HG02943 (cell line): ENCODE data around the gene CDC42BPA.
"Not testable (repeated sequence)": the region's sequence is repeated elsewhere in the genome, so short reads cannot be mapped to it uniquely, and the experiment has no call there.

ENCODE experiments used
- ATAC-seq: cut with Tn5 transposase; IDR thresholded peaks from one replicate; pipeline ENCODE4 v1.9.1; 2021; ENCODE audit warnings: mild to moderate bottlenecking, low read depth, moderate library complexity; ENCODE audit not compliant: unreplicated experiment

CDC42BPA gene, protein sequence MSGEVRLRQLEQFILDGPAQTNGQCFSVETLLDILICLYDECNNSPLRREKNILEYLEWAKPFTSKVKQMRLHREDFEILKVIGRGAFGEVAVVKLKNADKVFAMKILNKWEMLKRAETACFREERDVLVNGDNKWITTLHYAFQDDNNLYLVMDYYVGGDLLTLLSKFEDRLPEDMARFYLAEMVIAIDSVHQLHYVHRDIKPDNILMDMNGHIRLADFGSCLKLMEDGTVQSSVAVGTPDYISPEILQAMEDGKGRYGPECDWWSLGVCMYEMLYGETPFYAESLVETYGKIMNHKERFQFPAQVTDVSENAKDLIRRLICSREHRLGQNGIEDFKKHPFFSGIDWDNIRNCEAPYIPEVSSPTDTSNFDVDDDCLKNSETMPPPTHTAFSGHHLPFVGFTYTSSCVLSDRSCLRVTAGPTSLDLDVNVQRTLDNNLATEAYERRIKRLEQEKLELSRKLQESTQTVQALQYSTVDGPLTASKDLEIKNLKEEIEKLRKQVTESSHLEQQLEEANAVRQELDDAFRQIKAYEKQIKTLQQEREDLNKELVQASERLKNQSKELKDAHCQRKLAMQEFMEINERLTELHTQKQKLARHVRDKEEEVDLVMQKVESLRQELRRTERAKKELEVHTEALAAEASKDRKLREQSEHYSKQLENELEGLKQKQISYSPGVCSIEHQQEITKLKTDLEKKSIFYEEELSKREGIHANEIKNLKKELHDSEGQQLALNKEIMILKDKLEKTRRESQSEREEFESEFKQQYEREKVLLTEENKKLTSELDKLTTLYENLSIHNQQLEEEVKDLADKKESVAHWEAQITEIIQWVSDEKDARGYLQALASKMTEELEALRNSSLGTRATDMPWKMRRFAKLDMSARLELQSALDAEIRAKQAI (N-terminal part only)

DNA sequence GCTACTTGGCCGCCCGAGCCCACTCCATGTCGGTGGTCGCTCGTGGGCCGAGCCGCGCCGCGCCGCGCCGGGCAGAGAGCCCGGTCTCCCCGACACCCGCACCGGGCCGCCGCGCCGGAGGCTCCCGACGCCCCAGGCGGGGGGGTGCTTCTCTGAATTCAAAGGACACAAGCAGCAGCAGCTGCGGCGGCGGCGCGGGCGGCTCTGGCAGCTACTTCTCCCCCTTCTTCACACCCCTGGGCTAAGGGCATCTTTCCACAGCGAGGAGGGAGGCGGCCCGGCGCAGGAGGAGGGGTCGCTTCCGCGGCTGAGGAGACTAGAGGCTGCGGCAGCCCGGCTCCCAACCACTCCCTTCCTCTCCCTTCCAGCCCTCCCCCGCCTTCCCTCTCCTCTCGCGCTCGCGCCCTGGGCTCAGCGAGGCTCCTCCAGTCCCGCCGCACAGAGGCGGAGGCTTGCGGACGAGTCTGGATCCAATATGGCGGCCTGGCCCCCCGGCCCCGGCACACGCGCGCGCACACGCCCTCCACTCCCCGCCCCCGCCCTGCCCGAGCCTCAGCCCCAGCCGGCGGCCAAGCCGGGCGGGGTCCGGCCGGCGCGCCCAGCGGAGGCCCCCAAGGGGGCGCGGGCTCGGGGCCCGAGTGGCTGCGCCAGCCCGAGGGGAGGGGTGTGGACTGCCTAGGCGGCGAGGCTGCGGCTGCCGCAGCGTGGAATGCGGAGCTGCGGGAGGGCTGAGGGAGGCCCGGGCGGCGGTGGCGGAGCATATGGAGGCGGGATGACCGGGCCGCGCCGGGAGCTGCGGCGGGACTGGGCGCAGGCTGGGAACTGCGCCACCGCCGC, at the start of gene CDC42BPA:
Gene CDC42BPA, minus strand, starts transcription at position 477 of the 837 bp plus-strand sequence. CDS start 1,310 bp downstream, outside the sequence.
- ATAC-seq, result peak; percentile 48

DNA sequence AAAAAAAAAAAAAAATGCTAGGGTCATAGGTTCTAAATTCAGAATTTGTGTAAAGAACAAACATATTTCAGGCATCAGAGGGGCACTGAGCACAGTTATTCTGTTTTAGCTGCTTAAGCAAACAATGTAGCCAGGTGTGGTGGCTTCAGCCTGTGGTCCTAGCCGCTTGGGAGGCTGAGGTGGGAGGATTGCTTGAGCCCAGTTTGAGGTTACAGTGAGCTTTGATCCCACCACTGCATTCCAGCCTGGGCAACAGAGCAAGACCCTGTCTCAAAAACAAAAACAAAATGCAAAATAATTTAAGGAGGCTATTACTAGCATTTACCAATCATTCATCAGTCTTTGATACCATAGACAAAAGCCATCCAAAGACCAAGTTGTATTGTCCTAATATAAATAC, 49.7 kb upstream of the CDC42BPA start:
- ATAC-seq, result no peak

DNA sequence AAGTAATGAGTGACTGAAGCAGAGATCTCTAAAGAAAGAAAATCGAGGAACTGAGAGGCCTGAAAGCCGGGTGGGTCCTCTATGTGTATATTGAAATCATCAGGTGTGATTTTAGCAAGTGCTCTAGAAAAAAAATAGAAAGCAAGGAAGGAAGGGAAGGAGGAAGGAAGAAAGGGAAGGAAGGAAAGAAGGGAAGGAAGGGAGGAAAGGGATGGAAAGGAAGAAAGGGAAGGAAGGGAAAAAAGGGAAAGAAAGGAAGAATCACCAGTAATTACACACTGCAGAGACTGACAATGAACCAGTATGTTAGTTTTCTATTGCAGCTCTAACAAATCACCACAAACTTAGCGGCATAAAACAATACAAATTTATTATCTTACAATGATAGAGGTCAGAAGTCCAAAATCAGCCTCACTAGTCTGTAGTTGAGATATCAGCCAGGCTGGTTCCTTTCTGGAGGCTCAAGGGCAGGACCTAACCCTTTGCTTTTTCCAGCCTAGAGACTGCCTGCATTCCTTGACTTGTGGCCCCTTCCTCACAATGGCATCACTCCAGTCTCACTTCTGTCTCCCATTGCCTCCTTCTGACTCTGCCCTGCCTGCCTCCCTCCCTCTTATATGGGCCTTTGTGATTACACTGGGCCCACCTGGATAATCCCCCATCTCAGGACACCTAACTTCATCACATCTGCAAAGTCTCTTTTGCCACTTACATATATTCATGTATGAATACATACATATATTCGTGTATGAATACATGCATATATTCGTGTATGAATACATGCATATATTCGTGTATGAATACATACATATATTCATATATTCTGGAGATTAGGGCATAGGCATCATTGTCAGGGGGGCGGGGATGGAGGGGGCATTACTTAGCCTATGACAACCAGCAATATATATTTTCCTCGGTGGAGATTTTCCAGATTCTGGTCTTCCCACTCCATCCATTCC, 47.5 kb upstream of the CDC42BPA start:
- ATAC-seq, result no peak

DNA sequence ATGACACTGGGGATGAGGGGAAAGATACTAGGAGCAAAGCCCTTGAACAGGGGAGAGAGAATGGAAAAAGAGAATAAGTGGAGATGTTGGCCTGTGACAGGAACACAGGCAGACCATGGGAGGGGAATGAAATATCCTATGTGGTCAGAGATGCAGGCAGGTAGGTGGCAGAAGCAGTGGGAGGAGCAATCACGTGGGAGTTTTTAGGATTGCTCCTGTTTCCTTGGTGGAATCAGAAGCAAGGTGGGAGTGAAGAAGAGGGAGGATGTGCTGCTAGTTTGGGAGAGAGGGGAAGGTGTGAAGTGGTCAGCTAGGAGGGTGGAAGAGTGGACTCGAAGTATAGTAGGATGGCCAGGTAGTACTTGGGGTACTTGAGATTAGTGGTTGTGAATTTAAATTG, 46.4 kb upstream of the CDC42BPA start:
- ATAC-seq, result no peak

DNA sequence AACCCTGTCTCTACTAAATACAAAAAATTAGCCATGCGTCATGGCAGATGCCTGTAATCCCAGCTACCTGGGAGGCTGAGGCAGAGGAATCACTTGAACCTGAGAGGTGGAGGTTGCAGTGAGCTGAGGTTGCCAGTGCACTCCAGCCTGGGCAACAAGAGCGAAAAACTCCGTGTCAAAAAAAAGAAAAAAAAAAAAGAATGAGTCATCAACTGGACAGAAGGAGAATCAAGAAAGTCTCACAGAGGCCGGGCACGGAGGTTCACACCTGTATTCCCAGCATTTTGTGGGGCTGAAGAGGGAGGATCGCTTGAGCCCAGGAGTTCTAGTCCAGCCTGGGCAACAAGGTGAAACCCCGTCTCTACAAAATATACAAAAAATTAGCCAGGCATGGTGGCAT, 45.5 kb upstream of the CDC42BPA start:
- ATAC-seq, result no peak

DNA sequence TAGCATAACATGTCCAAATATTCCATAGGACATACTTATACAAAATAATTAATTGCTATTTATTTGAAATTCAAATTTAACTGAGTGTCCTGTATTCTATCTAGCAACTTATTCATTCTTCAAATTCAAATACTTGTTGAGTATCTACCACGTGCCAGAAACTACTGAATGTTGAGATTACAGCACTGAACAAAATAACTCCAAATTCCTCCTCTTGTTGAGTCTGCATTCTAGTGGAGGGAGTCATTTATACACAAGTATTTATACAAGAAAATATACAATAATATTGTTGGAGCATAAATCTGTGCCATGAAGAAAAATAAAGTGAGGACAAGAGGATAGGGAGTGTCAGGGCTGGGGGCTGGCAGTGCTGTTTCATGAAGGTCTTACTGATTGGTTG, 43.7 kb upstream of the CDC42BPA start:
- no peak for ATAC-seq

DNA sequence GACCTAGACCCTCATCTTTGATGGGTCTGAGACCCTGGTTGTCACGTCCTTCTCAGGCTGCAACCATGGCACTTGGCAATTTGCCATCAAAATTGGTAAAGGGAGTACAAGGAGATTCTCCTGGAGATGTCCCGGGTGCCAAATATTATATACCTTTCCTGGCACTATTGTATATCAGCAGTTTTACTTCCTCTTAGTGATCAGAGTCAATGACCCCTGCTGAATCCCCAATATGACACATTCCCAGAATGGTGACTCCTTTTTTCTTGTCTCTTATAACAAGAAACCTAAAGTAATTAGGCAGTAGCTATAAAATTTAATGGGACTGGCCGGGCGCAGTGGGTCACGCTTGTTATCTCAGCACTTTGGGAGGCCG, 39.6 kb upstream of the CDC42BPA start:
- ATAC-seq, result no peak

DNA sequence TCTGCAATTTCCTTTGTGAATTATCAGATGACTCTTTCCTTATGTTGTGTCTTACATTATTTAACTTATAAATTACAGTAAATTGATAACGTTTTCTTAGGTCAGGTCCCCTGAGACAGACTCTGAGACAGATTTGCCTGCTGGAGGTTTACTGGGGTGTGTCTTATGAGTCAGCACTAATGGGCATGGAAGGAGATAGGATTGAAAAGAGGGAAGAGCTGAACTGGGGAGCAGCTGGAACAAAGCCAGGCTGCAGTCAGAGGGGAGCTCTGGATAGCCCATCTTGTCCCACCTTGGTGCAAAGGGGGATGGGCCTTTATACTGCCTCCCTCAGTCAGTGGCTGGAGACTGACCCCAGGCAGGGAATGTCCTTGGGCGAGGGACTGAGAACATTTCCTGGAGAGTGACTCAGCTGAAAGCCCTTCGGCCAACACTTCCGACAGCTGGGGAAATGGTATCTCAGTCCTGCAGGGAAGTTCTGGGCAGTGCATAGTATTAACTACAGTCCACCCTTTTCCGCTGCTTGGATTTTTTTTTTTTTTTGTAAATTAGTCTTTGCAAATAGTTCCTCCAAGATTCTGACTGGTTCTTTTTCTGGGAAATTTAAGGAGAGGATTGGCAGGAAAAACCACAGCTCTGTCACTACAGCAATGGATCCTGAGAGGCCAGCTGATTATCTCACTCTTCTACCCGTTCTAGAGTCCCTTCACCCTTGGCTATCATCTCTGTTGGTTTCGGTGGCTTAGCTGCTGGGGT, 39.1 kb upstream of the CDC42BPA start:
- ATAC-seq, result no peak

DNA sequence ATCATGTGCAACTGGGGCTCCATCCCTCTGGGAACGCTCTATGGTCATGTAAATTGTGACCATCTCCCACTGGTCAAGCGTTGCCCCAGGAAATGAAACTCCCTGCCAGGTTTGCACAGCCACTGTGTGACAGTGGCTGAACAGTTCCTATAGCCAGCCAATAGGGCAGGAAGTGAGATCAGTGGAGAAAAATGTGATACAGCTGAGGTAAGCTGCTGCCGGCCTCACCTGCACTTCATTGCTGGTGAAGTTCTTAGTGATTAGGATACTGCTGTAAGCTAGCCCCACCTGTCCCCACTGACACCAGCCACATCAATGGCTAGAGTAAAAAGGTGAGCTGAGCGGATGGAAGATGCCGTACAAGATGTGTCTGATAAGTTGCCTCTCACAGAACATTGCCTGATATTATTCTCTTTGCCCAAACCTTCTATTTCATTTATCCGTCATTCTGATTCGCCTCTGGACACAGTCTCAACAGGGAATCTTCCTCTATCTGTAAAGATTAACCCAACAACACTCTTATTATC, 38.4 kb upstream of the CDC42BPA start:
- ATAC-seq, result no peak

DNA sequence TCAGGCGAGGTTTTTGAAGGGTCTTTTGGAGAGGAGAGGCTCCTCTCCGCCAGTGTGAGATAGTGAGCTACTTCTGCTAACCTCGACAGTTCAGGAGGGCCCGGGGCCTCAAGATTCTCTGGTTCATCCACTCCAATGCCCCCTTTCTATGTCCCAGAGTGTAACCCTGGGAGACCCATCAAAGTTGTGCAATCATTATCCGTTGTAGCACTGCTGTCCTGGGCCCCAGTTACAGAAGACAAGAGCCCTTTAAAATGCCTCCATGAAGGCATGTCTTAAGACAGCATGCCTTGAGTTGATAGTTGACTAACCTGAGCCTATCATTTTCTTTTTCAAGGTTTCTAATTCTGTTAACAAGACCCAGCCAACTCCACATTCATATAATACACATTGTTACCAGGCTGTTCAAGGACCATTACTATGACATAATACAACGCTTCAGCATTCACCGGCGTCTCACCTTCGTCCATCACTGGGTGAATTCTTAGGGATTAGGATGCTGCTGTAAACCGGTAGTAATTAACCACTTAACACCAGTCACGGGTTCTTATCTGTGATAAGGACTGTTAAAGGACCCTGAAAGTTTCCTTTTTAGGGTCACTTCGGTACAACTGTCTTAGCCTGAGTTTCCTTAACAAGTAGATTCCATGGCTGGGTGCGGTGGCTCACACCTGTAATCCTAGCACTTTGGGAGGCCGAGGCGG, 37.4 kb upstream of the CDC42BPA start:
- no peak for ATAC-seq

DNA sequence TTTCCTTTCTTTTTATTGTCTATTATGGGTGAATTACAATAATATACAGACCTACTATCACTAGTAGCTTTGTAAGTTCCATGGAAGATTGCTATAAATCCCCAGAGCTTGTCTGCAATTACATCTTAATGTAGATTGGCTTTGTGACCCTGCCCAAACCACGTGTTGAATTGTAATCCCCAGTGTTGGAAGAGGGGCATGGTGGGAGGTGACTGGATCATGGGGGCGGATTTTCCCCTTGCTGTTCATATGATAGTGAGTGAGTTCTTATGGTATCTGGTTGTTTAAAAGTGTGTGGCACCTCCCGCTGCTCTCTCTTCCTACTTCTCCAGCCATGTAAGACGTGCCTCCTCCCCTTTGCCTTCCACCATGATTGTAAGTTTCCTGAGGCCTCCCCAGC, 34.9 kb upstream of the CDC42BPA start:
- ATAC-seq, result no peak

DNA sequence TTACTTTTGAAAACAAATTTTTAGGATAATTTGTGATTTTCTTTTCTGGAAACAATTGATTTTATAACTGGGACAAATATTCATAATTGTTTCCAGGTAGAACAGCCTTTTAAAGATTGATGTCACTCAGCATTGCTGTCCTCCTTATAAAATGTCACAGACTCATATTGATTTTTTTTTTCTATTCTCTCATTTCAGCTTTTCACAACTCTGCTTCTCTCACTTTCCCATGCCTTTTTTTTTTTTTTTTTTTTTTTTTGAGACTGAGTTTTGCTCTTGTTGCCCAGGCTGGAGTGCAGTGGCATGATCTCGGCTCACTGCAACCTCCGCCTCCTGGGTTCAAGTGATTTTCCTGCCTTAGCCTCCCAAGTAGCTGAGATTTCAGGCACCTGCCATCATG, 33.9 kb upstream of the CDC42BPA start:
- ATAC-seq, result not testable (repeated sequence)

DNA sequence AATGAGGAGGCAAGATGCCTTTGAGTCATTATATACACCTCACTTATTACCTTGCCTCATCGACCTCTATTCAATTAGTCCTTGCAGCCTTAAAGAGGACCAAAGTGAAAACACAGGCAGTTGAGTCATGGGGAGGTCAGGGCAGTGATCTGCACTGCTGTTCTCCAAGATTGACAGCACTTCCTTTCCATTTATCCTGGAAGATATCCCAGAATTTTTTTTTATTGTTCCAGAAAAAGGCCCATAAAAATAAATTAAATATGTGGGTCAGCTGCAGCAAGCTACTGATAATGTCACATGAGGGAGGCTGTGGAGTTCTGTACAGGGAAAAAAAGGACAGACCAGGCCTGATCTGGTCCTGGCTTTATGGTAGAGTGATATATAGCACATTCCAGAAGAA, 33.2 kb upstream of the CDC42BPA start:
- ATAC-seq, result no peak

DNA sequence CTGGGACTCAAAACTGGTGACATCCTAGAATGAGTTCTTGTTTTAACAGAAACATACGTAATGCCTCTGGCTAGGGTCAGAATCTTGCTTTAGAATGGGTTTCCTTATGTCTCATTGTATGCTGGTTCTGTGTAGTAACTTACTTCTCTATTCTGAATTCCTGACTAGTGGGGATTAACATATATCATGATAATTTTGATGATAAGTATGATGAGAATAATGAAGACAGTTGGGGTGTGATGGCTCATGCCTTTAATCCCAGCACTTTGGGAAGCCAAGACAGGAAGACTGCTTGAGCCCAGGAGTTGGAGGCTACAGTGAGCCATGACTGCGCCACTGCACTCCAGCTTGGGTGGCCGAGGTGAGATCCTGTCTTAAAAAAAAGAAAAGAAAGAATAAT, 31.7 kb upstream of the CDC42BPA start:
- ATAC-seq, result no peak

DNA sequence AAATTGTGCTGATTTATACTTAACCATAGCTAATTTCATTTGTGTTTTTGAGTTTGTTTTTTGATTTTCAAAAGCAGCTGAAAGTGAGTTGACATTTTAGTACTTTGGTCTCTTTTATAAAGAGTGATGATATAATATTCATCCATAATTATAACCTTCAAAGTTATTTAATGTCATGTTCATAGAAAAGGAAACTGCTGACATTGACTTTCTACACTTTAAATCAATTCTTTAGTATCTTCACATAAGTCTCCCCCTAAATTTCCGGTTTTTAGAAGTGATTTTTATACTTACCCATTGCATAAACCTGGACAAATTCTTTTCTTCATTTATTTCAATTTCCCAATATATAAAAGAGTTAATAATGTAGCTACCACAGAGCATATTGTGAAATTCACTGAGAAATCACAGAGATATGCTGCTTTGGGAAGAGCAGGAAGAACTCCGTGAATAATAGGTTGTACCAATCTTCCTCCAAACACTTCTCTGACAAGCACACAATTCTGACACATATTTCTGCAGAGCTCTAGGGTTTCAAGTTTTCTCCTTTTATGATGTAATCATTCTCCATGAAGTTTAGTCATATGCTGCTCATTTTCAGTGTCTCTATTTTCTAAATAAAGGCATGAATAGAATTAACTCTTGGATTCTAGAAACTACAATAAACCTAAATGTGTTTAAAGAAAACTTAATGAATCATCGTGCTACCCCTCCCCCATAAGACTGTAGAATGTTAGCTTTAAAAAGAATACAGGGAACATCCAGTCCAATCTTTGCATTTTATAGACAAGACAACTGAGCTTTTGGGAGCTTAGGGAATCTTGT, 25.6 kb upstream of the CDC42BPA start:
- no peak for ATAC-seq

DNA sequence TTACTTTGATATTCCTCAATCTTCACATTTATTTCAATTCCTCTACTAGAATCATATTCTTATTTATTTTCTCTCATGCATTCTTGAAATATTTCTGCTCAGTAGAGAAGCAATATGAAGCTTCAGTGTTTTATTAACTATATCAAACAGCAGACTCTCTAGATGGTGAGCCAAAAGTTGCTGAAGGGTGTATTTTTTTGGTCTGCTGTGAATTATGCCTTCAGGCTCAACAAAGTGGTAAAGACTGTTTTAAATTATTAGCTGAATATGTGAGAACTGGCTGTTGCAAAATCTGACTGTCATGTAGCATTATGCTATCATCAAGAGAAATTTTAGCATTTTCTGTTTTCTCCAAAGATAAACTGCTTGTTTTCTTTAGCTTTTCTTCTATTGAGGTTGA, 24.9 kb upstream of the CDC42BPA start:
- ATAC-seq, result no peak
